GM12873 (cell line): ENCODE data around the gene AICDA.

Experiments used
- TF ChIP-seq, protein P1 (sequence below): IDR thresholded peaks from 2 replicates; pipeline ENCODE4 v1.5.1; 2012; ENCODE audit warnings: low read depth, mild to moderate bottlenecking, moderate library complexity, low read length, control low read depth; ENCODE audit not compliant: insufficient read depth; ENCODE audit errors: missing control alignments

The AICDA gene

GRCh38 chr12:8612629-8613028 lies at the start of gene AICDA:
TSS of gene AICDA (minus strand) at chr12:8612859. CDS start at chr12:8612767, 92 bp downstream.
- TF ChIP-seq, protein P1, sequence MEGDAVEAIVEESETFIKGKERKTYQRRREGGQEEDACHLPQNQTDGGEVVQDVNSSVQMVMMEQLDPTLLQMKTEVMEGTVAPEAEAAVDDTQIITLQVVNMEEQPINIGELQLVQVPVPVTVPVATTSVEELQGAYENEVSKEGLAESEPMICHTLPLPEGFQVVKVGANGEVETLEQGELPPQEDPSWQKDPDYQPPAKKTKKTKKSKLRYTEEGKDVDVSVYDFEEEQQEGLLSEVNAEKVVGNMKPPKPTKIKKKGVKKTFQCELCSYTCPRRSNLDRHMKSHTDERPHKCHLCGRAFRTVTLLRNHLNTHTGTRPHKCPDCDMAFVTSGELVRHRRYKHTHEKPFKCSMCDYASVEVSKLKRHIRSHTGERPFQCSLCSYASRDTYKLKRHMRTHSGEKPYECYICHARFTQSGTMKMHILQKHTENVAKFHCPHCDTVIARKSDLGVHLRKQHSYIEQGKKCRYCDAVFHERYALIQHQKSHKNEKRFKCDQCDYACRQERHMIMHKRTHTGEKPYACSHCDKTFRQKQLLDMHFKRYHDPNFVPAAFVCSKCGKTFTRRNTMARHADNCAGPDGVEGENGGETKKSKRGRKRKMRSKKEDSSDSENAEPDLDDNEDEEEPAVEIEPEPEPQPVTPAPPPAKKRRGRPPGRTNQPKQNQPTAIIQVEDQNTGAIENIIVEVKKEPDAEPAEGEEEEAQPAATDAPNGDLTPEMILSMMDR, result no peak

- TF ChIP-seq, protein P1, result no peak
Measured at GRCh38 chr12:8661751-8662150, 49.1 kb upstream of the AICDA start.

- TF ChIP-seq, protein P1, result no peak
Measured at GRCh38 chr12:8661016-8661415, 48.4 kb upstream of the AICDA start.

DNA sequence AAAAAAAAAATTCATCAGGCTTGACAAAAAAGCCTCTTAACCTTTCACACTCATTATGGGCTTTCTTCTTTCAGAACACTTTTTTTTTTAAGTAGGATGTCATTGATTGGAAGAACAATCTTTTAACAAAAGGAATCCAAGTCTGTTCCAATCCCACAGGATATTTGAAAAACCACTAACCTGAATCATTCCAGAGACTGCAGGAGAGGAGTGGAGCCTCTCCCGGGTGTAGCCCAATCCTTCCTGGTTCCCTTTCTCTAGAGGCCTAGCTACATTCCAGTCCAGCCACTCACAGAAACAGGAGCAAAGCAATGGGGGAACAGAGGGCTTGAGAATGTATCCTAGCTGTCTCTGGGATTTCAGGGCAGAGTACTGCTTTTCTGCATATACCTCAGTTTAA lies 45.7 kb upstream of the AICDA start:
- TF ChIP-seq, protein P1, result no peak

GRCh38 chr12:8655421-8655820 lies 42.8 kb upstream of the AICDA start:
- TF ChIP-seq, protein P1, result no peak

GRCh38 chr12:8648576-8649205 lies 36.0 kb upstream of the AICDA start:
- TF ChIP-seq, protein P1, result no peak

DNA sequence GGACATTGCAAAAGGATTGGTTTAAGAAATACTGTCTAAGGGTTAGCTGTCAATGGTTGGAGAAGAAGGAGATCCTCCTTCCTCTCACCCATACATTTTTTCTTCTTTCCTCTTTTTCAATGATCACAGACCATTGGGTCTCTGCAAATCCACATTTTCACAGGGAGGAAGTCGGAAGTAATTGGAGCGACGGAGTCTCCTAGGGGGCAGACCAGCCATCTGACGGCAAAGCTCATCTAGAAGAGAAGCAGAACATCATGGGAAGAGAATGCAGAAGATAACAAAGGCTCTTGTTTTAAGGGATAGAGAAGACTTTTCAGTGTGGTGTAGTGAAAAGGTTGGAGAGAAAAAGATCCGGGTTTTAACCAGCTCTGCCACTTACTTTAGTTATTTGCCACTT lies 35.3 kb upstream of the AICDA start:
- TF ChIP-seq, protein P1, result no peak
